DOHH2 (cell line): Measurements from ENCODE around the gene TPH2.

Experiments
- EZH2phosphoT487 ChIP-seq: fragments of 200-600 bp; sonication (generic); IDR thresholded peaks from 2 replicates; pipeline ENCODE4 v1.6.1; 2017; ENCODE audit warnings: borderline replicate concordance, mild to moderate bottlenecking, antibody characterized with exemption, low read length, moderate library complexity, mixed read lengths
- TF ChIP-seq, protein P1 (sequence below): fragments of 200-600 bp; sonication (generic); IDR thresholded peaks from one replicate; pipeline ENCODE4 v1.5.1; 2014; ENCODE audit warnings: antibody characterized with exemption, mild to moderate bottlenecking, low read depth, low read length; ENCODE audit not compliant: poor library complexity, severe bottlenecking

DNA sequence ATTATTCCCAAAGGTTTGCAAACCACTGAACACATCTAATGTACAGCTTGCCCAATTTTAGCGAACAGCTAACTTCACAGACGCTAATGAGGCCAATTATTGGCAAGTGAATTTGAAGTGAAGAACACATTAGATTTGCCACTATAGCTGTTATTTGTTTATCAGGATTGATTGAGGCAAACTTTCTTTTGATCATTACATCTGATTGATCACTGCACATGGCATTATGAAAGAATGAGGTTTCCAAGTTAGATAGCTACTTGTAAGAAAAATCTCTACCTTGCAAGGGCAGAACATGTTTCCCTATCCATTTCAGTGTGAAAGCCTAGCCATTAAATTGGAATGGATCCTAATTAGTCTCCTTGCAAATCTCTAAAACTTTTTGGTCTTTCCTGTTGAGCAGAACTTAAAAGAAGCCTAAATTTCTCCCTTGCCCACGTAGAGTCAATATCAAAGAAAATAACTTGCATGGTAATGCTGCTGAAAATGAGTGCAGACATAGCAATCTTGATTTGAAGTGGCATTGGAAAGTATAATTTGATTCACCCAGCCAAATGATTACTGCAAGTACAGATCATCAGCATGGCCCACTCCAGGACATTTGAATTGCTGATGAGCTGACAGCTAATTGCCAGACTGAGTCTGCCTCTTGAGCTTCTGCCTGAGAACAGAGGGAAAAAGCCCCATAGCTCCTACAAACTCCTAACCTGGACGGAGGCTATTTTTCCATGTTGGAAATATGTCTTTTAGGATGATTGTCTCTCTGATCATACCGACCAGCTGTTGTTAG is 98.6 kb downstream of the TPH2 start:
- TF ChIP-seq, protein P1, sequence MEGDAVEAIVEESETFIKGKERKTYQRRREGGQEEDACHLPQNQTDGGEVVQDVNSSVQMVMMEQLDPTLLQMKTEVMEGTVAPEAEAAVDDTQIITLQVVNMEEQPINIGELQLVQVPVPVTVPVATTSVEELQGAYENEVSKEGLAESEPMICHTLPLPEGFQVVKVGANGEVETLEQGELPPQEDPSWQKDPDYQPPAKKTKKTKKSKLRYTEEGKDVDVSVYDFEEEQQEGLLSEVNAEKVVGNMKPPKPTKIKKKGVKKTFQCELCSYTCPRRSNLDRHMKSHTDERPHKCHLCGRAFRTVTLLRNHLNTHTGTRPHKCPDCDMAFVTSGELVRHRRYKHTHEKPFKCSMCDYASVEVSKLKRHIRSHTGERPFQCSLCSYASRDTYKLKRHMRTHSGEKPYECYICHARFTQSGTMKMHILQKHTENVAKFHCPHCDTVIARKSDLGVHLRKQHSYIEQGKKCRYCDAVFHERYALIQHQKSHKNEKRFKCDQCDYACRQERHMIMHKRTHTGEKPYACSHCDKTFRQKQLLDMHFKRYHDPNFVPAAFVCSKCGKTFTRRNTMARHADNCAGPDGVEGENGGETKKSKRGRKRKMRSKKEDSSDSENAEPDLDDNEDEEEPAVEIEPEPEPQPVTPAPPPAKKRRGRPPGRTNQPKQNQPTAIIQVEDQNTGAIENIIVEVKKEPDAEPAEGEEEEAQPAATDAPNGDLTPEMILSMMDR = no peak
- TF ChIP-seq EZH2phosphoT487 = no peak
